ENCODE measurements around the gene F2.

F2 gene

DNA sequence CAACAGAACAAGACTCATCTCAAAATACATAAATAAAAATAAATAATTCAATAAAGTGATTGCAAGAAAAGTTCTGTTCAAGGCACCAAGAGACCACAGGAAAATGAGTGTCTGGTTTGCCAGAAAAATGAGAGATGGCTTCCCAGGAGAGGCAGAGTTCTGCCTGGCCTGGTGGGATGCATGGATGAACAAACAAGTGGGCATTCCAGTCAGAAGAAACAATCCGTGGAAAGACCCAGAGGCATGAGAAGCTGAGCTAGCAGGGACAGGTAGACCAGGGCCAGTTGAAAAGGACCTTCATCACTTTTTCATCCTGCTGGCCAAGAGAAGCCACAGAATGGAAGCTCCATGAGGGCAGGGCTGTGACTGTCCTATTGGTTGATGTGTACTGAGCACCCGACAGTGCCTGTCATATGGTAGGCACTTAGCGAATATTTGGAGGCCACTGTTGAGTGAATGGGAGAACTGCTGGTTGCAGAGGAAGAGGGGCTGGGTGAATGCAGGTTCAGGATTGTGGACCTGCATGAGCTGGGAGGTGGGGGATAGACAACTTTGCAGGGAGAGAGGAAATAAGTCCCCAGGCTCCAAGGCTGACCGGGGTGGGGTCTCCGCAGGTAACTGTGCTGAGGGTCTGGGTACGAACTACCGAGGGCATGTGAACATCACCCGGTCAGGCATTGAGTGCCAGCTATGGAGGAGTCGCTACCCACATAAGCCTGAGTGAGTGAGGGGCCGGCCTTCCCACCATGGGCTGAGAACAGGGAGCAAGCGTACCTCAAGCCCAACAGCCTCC lies 3.7 kb downstream of the F2 start:
- no peak overlapping the region for H3K4me2 ChIP-seq (ENCODE audit: low read length)
- no CpG with 5 or more reads among the region's 11 CpGs for WGBS (ENCODE audit: extremely low coverage, insufficient coverage, low lambda C conversion rate)

DNA sequence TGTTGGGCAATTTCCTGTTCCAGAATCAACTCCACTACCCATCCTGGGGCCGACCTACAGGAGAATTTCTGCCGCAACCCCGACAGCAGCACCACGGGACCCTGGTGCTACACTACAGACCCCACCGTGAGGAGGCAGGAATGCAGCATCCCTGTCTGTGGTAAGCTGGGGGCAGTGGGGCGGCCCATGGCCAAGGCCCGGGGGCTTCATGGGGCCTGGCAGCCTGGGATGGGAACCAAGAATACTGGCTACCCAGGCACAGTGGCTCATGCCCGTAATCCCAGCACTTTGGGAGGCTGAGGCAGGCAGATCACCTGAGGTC lies 4.3 kb downstream of the F2 start:
- Histone ChIP-seq H3K9ac (ENCODE audit: low read length) (no peak overlapping the region), H3K79me1 (ENCODE audit: low read length) (no peaks in the 10 kb centered on the region), H3K4me3 (ENCODE audit: low read length) (no peak overlapping the region), H3K4me1 (ENCODE audit: control insufficient read depth, low read depth, low read length) (no peaks in the 10 kb centered on the region), H3K27me3 (ENCODE audit: insufficient read depth, low read length, poor library complexity) (no peaks in the 10 kb centered on the region), H3K23ac (ENCODE audit: low read length) (no peak overlapping the region), H4K8ac (ENCODE audit: low read depth, low read length) (no peak overlapping the region), H2BK15ac (replicated peaks; ENCODE audit: low read depth) (no peak overlapping the region), H3K56ac (ENCODE audit: low read length) (no peak overlapping the region), H2BK5ac (ENCODE audit: low read length) (no peak overlapping the region), H2BK120ac (ENCODE audit: low read depth, low read length) (no peak overlapping the region), H3K27ac (ENCODE audit: low read depth, low read length) (no peak overlapping the region), H3K18ac (ENCODE audit: low read length) (no peak overlapping the region), H3K4me2 (ENCODE audit: low read length) (no peak overlapping the region), H4K5ac (ENCODE audit: low read length) (no peak overlapping the region), H3K4ac (ENCODE audit: low read depth, low read length) (no peak overlapping the region), H3K36me3 (ENCODE audit: control insufficient read depth, insufficient read depth, low read length) (no peaks in the 10 kb centered on the region), H2AK5ac (ENCODE audit: low read length) (no peak overlapping the region), H3K79me2 (ENCODE audit: control insufficient read depth, insufficient read depth, low read length) (no peaks in the 10 kb centered on the region)
- WGBS (ENCODE audit: extremely low coverage, insufficient coverage, low lambda C conversion rate): no CpG with 5 or more reads among the region's 8 CpGs
- DNase-seq: no peak

More for the DNA sequence above, 3.7 kb downstream of the F2 start:
- Histone ChIP-seq H2BK15ac (replicated peaks; ENCODE audit: low read depth) (no peak overlapping the region), H3K79me1 (ENCODE audit: low read length) (no peaks in the 10 kb centered on the region), H4K5ac (ENCODE audit: low read length) (no peak overlapping the region), H3K36me3 (ENCODE audit: control insufficient read depth, insufficient read depth, low read length) (no peaks in the 10 kb centered on the region), H2AK5ac (ENCODE audit: low read length) (no peak overlapping the region), H3K9ac (ENCODE audit: low read length) (no peak overlapping the region), H3K27ac (ENCODE audit: low read depth, low read length) (no peak overlapping the region), H2BK5ac (ENCODE audit: low read length) (no peak overlapping the region), H3K4me1 (ENCODE audit: control insufficient read depth, low read depth, low read length) (no peaks in the 10 kb centered on the region), H3K18ac (ENCODE audit: low read length) (no peak overlapping the region), H3K56ac (ENCODE audit: low read length) (no peak overlapping the region), H3K4me3 (ENCODE audit: low read length) (no peak overlapping the region), H3K23ac (ENCODE audit: low read length) (no peak overlapping the region), H4K8ac (ENCODE audit: low read depth, low read length) (no peak overlapping the region), H3K27me3 (ENCODE audit: insufficient read depth, low read length, poor library complexity) (no peaks in the 10 kb centered on the region), H3K79me2 (ENCODE audit: control insufficient read depth, insufficient read depth, low read length) (no peaks in the 10 kb centered on the region), H2BK120ac (ENCODE audit: low read depth, low read length) (no peak overlapping the region), H3K4ac (ENCODE audit: low read depth, low read length) (no peak overlapping the region)
- no peak for DNase-seq

DNA sequence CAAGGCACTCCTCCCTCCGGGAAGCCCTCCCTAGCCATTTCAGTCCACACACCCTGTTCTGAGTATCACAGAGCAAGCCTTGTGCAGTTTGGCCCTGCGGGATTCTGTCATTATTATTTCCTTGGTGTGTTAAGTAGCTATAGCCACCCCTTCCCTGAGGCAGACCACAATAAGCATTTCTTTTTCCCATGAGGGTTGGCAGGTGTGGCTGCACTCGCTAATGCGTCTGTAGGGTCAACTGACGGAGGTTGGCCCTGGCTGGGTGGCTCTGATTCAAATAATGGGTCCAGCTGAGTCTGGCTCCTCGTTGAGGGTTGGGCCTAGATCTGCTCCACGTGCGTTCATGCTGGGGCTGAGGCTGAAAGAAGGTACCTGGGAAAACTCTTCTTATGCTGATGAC lies 5.1 kb downstream of the F2 start:
- Histone ChIP-seq H3K4me2 (ENCODE audit: low read length) (no peak overlapping the region), H3K27ac (ENCODE audit: low read depth, low read length) (no peak overlapping the region), H3K56ac (ENCODE audit: low read length) (no peak overlapping the region), H3K79me2 (ENCODE audit: control insufficient read depth, insufficient read depth, low read length) (no peaks in the 10 kb centered on the region), H3K79me1 (ENCODE audit: low read length) (no peaks in the 10 kb centered on the region), H2BK120ac (ENCODE audit: low read depth, low read length) (no peak overlapping the region), H2BK5ac (ENCODE audit: low read length) (no peak overlapping the region), H3K23ac (ENCODE audit: low read length) (no peak overlapping the region), H3K4me1 (ENCODE audit: control insufficient read depth, low read depth, low read length) (no peaks in the 10 kb centered on the region), H2BK15ac (replicated peaks; ENCODE audit: low read depth) (no peak overlapping the region), H3K4me3 (ENCODE audit: low read length) (no peak overlapping the region), H3K18ac (ENCODE audit: low read length) (no peak overlapping the region), H4K8ac (ENCODE audit: low read depth, low read length) (no peak overlapping the region), H4K5ac (ENCODE audit: low read length) (no peak overlapping the region), H3K9ac (ENCODE audit: low read length) (no peak overlapping the region), H3K4ac (ENCODE audit: low read depth, low read length) (no peak overlapping the region), H3K27me3 (ENCODE audit: insufficient read depth, low read length, poor library complexity) (no peaks in the 10 kb centered on the region), H3K36me3 (ENCODE audit: control insufficient read depth, insufficient read depth, low read length) (no peaks in the 10 kb centered on the region), H2AK5ac (ENCODE audit: low read length) (no peak overlapping the region)
- no peak for DNase-seq
- WGBS (ENCODE audit: extremely low coverage, insufficient coverage, low lambda C conversion rate): no CpG with 5 or more reads among the region's 8 CpGs

DNA sequence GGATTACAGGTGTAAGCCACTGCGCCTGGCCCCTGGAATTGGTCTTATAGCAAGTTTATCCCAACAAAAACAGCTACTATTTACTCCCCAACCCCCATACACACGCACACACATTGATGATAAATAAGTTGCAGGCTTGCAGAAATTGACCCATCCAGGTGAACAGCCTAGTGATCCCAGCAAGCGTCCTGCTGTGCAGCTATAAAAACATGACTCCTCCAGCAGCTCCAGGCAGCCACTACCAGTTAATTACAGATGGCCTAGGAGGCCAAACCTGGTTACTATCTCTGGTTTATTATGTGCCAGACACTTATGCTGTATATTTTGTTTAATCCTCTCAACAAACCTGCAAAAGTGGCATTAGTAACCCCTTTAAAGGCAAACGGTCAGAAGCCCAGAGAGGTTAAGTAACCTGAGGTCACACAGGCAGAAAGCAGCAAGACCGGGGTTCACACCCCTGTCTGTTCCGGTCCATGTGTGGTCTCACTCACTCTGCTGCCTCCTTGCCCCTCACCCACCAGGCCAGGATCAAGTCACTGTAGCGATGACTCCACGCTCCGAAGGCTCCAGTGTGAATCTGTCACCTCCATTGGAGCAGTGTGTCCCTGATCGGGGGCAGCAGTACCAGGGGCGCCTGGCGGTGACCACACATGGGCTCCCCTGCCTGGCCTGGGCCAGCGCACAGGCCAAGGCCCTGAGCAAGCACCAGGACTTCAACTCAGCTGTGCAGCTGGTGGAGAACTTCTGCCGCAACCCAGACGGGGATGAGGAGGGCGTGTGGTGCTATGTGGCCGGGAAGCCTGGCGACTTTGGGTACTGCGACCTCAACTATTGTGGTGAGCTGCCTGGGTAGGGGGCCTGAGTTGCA lies 6.6 kb downstream of the F2 start:
- no peaks in the 10 kb centered on the region for H3K27me3 ChIP-seq (ENCODE audit: insufficient read depth, low read length, poor library complexity)
- no peak overlapping the region for H2AK5ac ChIP-seq (ENCODE audit: low read length)
- no peak overlapping the region for H2BK120ac ChIP-seq (ENCODE audit: low read depth, low read length)
- H4K5ac ChIP-seq (ENCODE audit: low read length): no peak overlapping the region
- no peak overlapping the region for H2BK5ac ChIP-seq (ENCODE audit: low read length)
- no peak overlapping the region for H4K8ac ChIP-seq (ENCODE audit: low read depth, low read length)
- H3K9ac ChIP-seq (ENCODE audit: low read length): no peak overlapping the region
- no peak overlapping the region for H3K23ac ChIP-seq (ENCODE audit: low read length)
- H3K36me3 ChIP-seq (ENCODE audit: control insufficient read depth, insufficient read depth, low read length): no peaks in the 10 kb centered on the region
- H2BK15ac ChIP-seq (replicated peaks; ENCODE audit: low read depth): no peak overlapping the region
- H3K18ac ChIP-seq (ENCODE audit: low read length): no peak overlapping the region
- no CpG with 5 or more reads among the region's 19 CpGs for WGBS (ENCODE audit: extremely low coverage, insufficient coverage, low lambda C conversion rate)
- H3K56ac ChIP-seq (ENCODE audit: low read length): no peak overlapping the region
- H3K79me1 ChIP-seq (ENCODE audit: low read length): no peaks in the 10 kb centered on the region
- peak; percentile 9 for DNase-seq
- H3K4ac ChIP-seq (ENCODE audit: low read depth, low read length): no peak overlapping the region
- no peaks in the 10 kb centered on the region for H3K4me1 ChIP-seq (ENCODE audit: control insufficient read depth, low read depth, low read length)
- H3K27ac ChIP-seq (ENCODE audit: low read depth, low read length): no peak overlapping the region
- H3K4me2 ChIP-seq (ENCODE audit: low read length): no peak overlapping the region
- no peak overlapping the region for H3K4me3 ChIP-seq (ENCODE audit: low read length)
- H3K79me2 ChIP-seq (ENCODE audit: control insufficient read depth, insufficient read depth, low read length): no peaks in the 10 kb centered on the region

DNA sequence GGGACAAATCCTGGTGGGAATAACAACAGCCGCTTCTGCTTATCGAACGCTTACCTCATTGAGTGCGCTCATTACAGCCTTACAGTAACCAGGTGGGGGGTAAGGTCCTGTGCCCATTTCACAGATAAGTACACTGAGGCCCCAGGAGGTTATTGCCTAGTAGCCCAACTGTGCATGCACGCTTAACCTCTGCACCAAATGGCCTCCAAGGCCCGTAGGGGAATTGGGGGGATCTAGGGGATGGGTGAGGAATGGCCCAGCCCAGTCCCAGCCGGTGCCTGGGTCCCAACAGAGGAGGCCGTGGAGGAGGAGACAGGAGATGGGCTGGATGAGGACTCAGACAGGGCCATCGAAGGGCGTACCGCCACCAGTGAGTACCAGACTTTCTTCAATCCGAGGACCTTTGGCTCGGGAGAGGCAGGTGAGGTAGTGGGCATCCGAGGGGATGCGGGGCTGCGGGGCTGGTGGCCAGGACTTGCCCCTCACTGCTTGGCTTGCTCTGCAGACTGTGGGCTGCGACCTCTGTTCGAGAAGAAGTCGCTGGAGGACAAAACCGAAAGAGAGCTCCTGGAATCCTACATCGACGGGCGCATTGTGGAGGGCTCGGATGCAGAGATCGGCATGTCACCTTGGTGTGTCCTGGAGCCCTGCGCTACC lies 7.3 kb downstream of the F2 start:
- Histone ChIP-seq H3K18ac (ENCODE audit: low read length) (no peak overlapping the region), H4K8ac (ENCODE audit: low read depth, low read length) (no peak overlapping the region), H3K4ac (ENCODE audit: low read depth, low read length) (no peak overlapping the region), H3K4me1 (ENCODE audit: control insufficient read depth, low read depth, low read length) (no peaks in the 10 kb centered on the region), H2BK5ac (ENCODE audit: low read length) (no peak overlapping the region), H3K9ac (ENCODE audit: low read length) (no peak overlapping the region), H3K4me2 (ENCODE audit: low read length) (no peak overlapping the region), H3K56ac (ENCODE audit: low read length) (no peak overlapping the region), H3K36me3 (ENCODE audit: control insufficient read depth, insufficient read depth, low read length) (no peaks in the 10 kb centered on the region), H3K79me2 (ENCODE audit: control insufficient read depth, insufficient read depth, low read length) (no peaks in the 10 kb centered on the region), H4K5ac (ENCODE audit: low read length) (no peak overlapping the region), H2BK120ac (ENCODE audit: low read depth, low read length) (no peak overlapping the region), H3K27ac (ENCODE audit: low read depth, low read length) (no peak overlapping the region), H3K23ac (ENCODE audit: low read length) (no peak overlapping the region), H3K79me1 (ENCODE audit: low read length) (no peaks in the 10 kb centered on the region), H3K4me3 (ENCODE audit: low read length) (no peak overlapping the region), H2AK5ac (ENCODE audit: low read length) (no peak overlapping the region), H2BK15ac (replicated peaks; ENCODE audit: low read depth) (no peak overlapping the region), H3K27me3 (ENCODE audit: insufficient read depth, low read length, poor library complexity) (no peaks in the 10 kb centered on the region)
- WGBS (ENCODE audit: extremely low coverage, insufficient coverage, low lambda C conversion rate): no CpG with 5 or more reads among the region's 26 CpGs
- DNase-seq: no peak
